ENCODE data around the gene WDR59. TPM values are rescaled to one million over a fixed set of nuclear protein-coding genes. Genes with fewer than 3 reads are reported as not detected.
"Not testable (repeated sequence)": the region's sequence is repeated elsewhere in the genome, so short reads cannot be mapped to it uniquely, and the experiment has no call there.

The WDR59 gene
- total RNA-seq, 2 experiments from 2014 or later, result 63.5 to 65.7 TPM

- Mint-ChIP-seq H3K4me3 (no peak overlapping the region), H3K36me3 (peaks cover 21% of the 10 kb centered on the region), H3K27ac (no peak overlapping the region), H3K9me3 (no peaks in the 10 kb centered on the region), H3K27me3 (no peaks in the 10 kb centered on the region), H3K4me1 (ENCODE audit: low read depth) (no peaks in the 10 kb centered on the region)
- intact Hi-C loops (cut with micrococcal nuclease), result no loop called here
- ChIA-PET CTCF (no interaction called here), POLR2A (no interaction called here)
- DNase-seq, result no peak
These were observed 55.3 kb downstream of the WDR59 start for GRCh38 chr16:74929636-74930035.

DNA sequence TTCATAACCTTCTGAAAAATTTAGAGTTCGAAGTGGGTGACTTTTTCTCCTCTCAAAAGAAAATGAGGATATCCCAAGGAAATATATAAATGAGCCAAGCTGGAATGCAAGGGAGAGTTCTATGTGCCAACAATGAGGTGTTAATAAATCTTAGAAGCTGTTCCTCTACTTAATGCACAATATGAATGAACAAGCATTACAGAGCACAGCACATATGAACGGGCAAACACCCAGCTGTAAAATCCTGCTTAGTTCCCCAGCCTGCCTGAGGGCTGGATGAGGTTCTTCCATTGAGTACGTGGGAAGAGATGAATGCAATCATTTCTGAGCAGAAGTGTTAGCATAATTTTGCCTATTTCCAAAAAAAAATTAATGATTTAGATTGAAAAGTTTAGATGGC lies 58.1 kb downstream of the WDR59 start:
- no peak for DNase-seq
- Mint-ChIP-seq H3K4me1 (ENCODE audit: low read depth) (no peaks in the 10 kb centered on the region), H3K9me3 (no peaks in the 10 kb centered on the region), H3K27me3 (no peaks in the 10 kb centered on the region), H3K36me3 (peaks cover 31% of the 10 kb centered on the region), H3K27ac (no peak overlapping the region), H3K4me3 (no peak overlapping the region)
- ChIA-PET POLR2A (no interaction called here), CTCF (interaction anchor here (1.4 kb wide), 1 partner anchor 185 kb away, joined by 8 read pairs; no protein-coding TSS in a partner anchor)
- intact Hi-C loops (cut with micrococcal nuclease), result no loop called here

GRCh38 chr16:74923766-74924460 lies 61.0 kb downstream of the WDR59 start:
- CTCF ChIA-PET, result interaction anchor here (0.9 kb wide), 1 partner anchor 61 kb away, joined by 3 read pairs; no protein-coding TSS in a partner anchor
- H3K4me3 Mint-ChIP-seq, result no peak overlapping the region
- POLR2A ChIA-PET, result no interaction called here

DNA sequence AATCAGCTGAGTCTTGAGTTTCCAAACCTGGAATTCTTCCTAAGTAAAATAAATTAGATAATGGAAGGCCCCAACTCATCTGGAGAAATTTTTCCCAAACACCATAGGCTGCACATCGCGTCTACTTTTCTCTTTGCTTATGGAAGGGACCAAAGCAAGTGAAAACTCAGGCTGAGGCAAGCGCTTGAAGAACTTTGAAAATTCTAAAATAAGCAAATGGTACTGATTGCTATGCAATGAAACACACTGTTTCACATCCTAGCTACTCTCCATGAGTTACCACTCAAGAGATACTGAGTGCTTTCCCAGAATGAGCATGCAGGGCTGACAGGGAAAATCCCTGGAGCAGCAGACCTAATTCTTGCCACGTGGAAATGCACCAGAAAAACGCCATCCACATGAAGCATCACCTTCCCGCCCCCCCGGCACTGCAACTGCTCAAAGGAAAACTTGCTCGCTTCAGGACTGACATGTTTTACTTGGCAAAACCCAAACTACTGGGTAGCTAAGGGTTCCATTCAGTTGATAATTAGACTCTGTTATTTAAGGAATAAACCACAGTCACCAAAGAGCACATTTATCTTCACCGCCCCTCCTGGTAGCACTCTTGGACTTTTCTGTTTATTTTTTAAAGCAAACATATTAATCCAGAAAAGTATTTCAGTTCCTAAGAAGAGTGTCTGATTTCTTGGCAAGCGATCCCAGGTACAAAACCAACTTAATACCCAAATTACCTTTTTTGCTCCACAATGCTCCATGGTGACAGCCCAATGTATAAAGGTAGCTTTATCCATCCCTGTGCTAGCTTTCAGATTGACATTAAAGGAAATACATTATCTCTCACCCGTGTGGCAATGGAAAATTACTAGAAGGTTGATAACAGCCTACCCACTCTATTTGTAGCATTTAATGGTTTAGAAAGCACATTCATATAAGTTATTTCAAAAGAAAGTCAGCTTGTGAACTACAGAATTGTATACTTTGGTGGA lies 62.5 kb downstream of the WDR59 start:
- no peak for DNase-seq
- Mint-ChIP-seq H3K4me1 (ENCODE audit: low read depth) (no peaks in the 10 kb centered on the region), H3K36me3 (peaks cover 47% of the 10 kb centered on the region), H3K4me3 (no peak overlapping the region), H3K27me3 (no peaks in the 10 kb centered on the region), H3K27ac (no peak overlapping the region), H3K9me3 (no peaks in the 10 kb centered on the region)
- intact Hi-C loops (cut with micrococcal nuclease), result no loop called here
- ChIA-PET POLR2A (no interaction called here), CTCF (no interaction called here)

More at GRCh38 chr16:74923766-74924460, 61.0 kb downstream of the WDR59 start:
- no peaks in the 10 kb centered on the region for H3K9me3 Mint-ChIP-seq
- peaks cover 35% of the 10 kb centered on the region for H3K36me3 Mint-ChIP-seq
- no peaks in the 10 kb centered on the region for H3K4me1 Mint-ChIP-seq (ENCODE audit: low read depth)
- intact Hi-C loops (cut with micrococcal nuclease), result no loop called here
- no peaks in the 10 kb centered on the region for H3K27me3 Mint-ChIP-seq
- H3K27ac Mint-ChIP-seq, result no peak overlapping the region
- DNase-seq, result no peak

DNA sequence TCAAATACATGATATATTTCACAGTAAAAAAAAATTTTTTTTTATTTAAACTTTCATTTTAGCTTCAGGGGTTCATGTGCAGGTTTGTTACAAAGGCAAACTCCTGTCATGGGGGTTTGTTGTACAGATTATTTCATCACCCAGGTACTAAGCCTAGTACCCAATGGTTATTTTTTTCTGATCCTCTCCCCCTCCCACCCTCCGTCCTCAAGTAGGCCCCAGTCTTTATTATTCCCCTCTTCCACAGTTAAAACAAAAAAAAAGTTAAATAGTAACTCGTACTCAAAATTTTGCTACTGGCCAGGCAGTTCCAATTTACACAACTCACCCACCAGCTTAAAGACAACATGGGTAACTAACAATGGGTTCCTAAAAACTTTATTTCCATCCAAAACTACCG lies 63.9 kb downstream of the WDR59 start:
- POLR2A ChIA-PET, result no interaction called here
- no peaks in the 10 kb centered on the region for H3K4me1 Mint-ChIP-seq (ENCODE audit: low read depth)
- intact Hi-C loops (cut with micrococcal nuclease), result no loop called here

GRCh38 chr16:74909665-74910064 lies 75.3 kb downstream of the WDR59 start:
- H3K27ac Mint-ChIP-seq, result no peak overlapping the region
- CTCF ChIA-PET, result no interaction called here
- intact Hi-C loops (cut with micrococcal nuclease), result no loop called here
- no peak overlapping the region for H3K4me3 Mint-ChIP-seq
- peaks cover 26% of the 10 kb centered on the region for H3K9me3 Mint-ChIP-seq
- DNase-seq, result no peak
- POLR2A ChIA-PET, result no interaction called here
- no peaks in the 10 kb centered on the region for H3K27me3 Mint-ChIP-seq
- H3K36me3 Mint-ChIP-seq, result peaks cover 76% of the 10 kb centered on the region
- no peaks in the 10 kb centered on the region for H3K4me1 Mint-ChIP-seq (ENCODE audit: low read depth)

More for the DNA sequence above, 63.9 kb downstream of the WDR59 start:
- Mint-ChIP-seq H3K27me3 (no peaks in the 10 kb centered on the region), H3K4me3 (no peak overlapping the region), H3K27ac (no peak overlapping the region), H3K9me3 (no peaks in the 10 kb centered on the region), H3K36me3 (peaks cover 56% of the 10 kb centered on the region)
- CTCF ChIA-PET, result interaction anchor here (0.7 kb wide), 1 partner anchor 663 kb away, joined by 3 read pairs; no protein-coding TSS in a partner anchor
- no peak for DNase-seq

DNA sequence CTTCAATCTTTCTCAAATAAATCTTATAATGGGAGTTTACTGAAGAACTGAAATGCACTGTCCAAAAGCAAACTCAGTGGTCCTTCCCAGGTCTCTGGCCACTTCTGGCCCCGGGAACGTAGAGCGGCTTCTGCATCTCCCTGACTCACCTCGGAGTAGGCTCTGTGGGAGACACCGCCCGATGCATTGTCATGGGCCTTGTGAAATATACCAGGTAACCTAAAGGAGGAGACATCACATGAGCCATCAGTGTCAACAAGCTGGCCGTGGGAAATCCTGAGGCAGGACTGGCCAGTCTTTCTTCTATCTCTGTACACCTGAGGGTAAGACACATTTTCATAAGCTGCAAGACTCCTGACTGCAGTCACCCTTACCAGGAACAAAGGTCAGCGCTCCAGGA lies 76.2 kb downstream of the WDR59 start:
- H3K27ac Mint-ChIP-seq; H3K4me1 Mint-ChIP-seq (ENCODE audit: low read depth); H3K4me3 Mint-ChIP-seq; H3K27me3 Mint-ChIP-seq; POLR2A ChIA-PET; DNase-seq; intact Hi-C loops (cut with micrococcal nuclease): not testable (repeated sequence)
- peaks cover 21% of the 10 kb centered on the region for H3K9me3 Mint-ChIP-seq
- H3K36me3 Mint-ChIP-seq, result peaks cover 72% of the 10 kb centered on the region
- CTCF ChIA-PET, result interaction anchor here (0.6 to 0.7 kb wide), 2 partner anchors 34 to 44 kb away, joined by 3 to 4 read pairs; no protein-coding TSS in a partner anchor

DNA sequence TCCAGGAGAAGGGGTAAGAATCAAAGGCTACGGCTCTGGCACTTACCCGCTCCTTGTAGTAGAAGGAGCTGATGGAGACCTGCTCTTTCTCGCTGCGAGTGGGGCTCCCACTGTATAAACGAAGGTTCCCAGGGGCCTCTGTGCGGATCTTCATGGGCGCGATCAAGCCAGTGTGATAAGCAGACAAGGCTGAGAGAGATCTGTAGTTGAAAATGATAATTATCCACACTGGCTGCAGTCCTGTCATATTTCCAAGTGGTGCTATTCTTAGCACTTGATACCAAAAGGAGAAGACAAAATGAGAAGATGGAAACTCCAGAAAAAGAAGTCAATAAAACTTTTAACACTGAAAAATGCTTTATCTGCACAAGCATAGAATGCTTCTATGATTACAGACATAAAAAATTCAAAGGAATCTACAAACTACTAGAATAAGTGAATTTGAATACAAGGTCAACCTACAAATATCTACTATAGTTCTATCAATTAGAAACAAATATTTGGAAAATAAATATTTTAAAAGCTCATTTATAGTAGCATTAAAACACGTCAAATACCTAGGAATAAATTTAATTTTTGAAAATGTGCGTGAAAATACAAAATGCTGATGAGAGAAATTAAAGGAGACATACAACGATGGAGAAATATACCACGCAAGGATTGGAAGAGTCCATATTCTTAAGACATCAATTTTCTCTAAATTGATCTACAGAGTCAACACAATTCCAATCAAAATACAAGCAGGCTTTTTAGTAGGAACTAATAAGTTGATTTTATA lies 80.8 kb downstream of the WDR59 start:
- DNase-seq, result no peak
- H3K4me3 Mint-ChIP-seq, result no peak overlapping the region
- POLR2A ChIA-PET, result no interaction called here
- no peaks in the 10 kb centered on the region for H3K9me3 Mint-ChIP-seq
- H3K36me3 Mint-ChIP-seq, result peaks cover 46% of the 10 kb centered on the region
- no peak overlapping the region for H3K27ac Mint-ChIP-seq
- H3K4me1 Mint-ChIP-seq (ENCODE audit: low read depth), result no peaks in the 10 kb centered on the region
- no peaks in the 10 kb centered on the region for H3K27me3 Mint-ChIP-seq
- intact Hi-C loops (cut with micrococcal nuclease), result no loop called here
- CTCF ChIA-PET, result interaction anchor here (1.3 kb wide), 1 partner anchor 41 kb away, joined by 5 read pairs; no protein-coding TSS in a partner anchor

GRCh38 chr16:74903120-74903519 lies 81.8 kb downstream of the WDR59 start:
- no peak overlapping the region for H3K4me3 Mint-ChIP-seq
- no peaks in the 10 kb centered on the region for H3K27me3 Mint-ChIP-seq
- no peak overlapping the region for H3K27ac Mint-ChIP-seq
- CTCF ChIA-PET, result interaction anchor here (1.3 kb wide), 1 partner anchor 40 kb away, joined by 5 read pairs; no protein-coding TSS in a partner anchor
- DNase-seq, result no peak
- peaks cover 46% of the 10 kb centered on the region for H3K36me3 Mint-ChIP-seq
- H3K9me3 Mint-ChIP-seq, result no peaks in the 10 kb centered on the region
- H3K4me1 Mint-ChIP-seq (ENCODE audit: low read depth), result no peaks in the 10 kb centered on the region
- POLR2A ChIA-PET, result no interaction called here
- intact Hi-C loops (cut with micrococcal nuclease), result no loop called here

DNA sequence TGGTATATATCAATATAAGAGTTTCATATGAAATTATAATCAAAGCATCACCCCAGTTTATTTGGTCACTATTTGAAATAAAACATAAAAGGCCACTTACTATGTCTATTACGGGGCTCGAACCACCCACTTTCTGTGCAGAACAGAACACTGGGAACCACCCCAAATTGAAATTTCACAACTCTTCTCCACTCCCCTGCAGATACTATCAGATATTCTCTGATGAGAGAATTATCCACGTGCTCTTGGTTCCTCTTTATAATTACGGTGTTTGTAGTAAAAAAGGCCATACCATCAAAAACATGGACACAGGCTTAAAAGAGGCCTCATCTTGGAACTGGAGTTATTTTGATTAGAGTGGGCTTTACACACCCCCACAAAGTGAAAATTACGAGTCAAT lies 82.8 kb downstream of the WDR59 start:
- Mint-ChIP-seq H3K4me3 (no peak overlapping the region), H3K27me3 (no peaks in the 10 kb centered on the region), H3K4me1 (ENCODE audit: low read depth) (no peaks in the 10 kb centered on the region), H3K9me3 (no peaks in the 10 kb centered on the region), H3K27ac (no peak overlapping the region), H3K36me3 (peaks cover 43% of the 10 kb centered on the region)
- DNase-seq, result no peak
- intact Hi-C loops (cut with micrococcal nuclease), result no loop called here
- POLR2A ChIA-PET, result no interaction called here
- CTCF ChIA-PET, result no interaction called here

- Mint-ChIP-seq H3K36me3 (peaks cover 37% of the 10 kb centered on the region), H3K4me3 (no peak overlapping the region), H3K27me3 (no peaks in the 10 kb centered on the region), H3K4me1 (ENCODE audit: low read depth) (no peaks in the 10 kb centered on the region), H3K9me3 (no peaks in the 10 kb centered on the region), H3K27ac (no peak overlapping the region)
- CTCF ChIA-PET, result no interaction called here
- POLR2A ChIA-PET, result no interaction called here
- no peak for DNase-seq
- intact Hi-C loops (cut with micrococcal nuclease), result no loop called here
These were observed 83.3 kb downstream of the WDR59 start for GRCh38 chr16:74901606-74902005.

DNA sequence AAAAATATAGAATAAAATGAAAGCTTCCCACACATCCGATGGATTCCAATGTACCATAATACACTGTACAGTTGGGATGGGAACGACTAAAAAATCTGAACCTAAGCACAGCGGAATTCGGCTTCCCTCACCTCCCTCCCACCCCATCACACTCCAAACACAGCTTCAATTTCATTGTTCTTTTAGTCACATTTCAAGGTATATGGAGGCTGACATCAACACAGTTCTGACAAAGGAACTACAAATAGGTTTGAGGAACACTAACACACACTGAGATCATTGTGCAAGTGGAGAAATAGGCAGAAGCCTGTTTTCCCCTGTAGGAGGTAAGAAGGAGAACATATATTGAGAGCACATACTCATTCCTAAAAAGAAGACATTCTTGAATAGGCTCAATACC lies 85.1 kb downstream of the WDR59 start:
- ChIA-PET POLR2A (no interaction called here), CTCF (no interaction called here)
- peaks cover 33% of the 10 kb centered on the region for H3K36me3 Mint-ChIP-seq
- H3K9me3 Mint-ChIP-seq, result no peaks in the 10 kb centered on the region
- H3K27ac Mint-ChIP-seq, result no peak overlapping the region
- intact Hi-C loops (cut with micrococcal nuclease), result no loop called here
- no peak for DNase-seq
- H3K27me3 Mint-ChIP-seq, result no peaks in the 10 kb centered on the region
- H3K4me1 Mint-ChIP-seq (ENCODE audit: low read depth), result no peaks in the 10 kb centered on the region
- H3K4me3 Mint-ChIP-seq, result no peak overlapping the region

Data from activated CD4-positive, alpha-beta memory T cell treated with anti-CD3 and anti-CD28 coated beads for 36 hours (primary cell).